HepG2 (cell line): ENCODE results near the gene MOCS2. TPM values are rescaled to one million over a fixed set of nuclear protein-coding genes. Genes with fewer than 3 reads are reported as not detected.
A peak's percentile ranks its signal among the peaks of the same experiment; 100 is the strongest.

Experiments
- ATAC-seq: fragments of 200-7000 bp; cut with Tn5 transposase; 3 replicates; pipeline ENCODE4 v1.9.1; 2020; ENCODE audit warnings: mild to moderate bottlenecking, moderate library complexity
- BruUV-seq: library from RNA; stranded (reverse); fragments of 400-500 nt; replicated peaks from 2 replicates; lab custom pipeline; 2021; lab: Mats Ljungman, UMichigan
- CTCF ChIA-PET: fragments of 300-600 bp; formaldehyde crosslinking; extraction: SDS; loops from one replicate; lab custom pipeline; 2021; ENCODE audit warnings: low total read pairs, inconsistent platforms, low intra/inter-chr PET ratio; lab: Yijun Ruan, JAX
- POLR2A ChIA-PET: fragments of 350-600 bp; sonication (Branson Sonifier 250); formaldehyde crosslinking; loops from one replicate; lab custom pipeline; 2020; ENCODE audit warnings: antibody characterized with exemption, inconsistent platforms; lab: Yijun Ruan, JAX
- DNase-seq: peaks from one replicate; pipeline ENCODE4 v3.0.0-alpha.2; 2015; ENCODE audit warnings: low spot score
- FAIRE-seq: peaks from 3 replicates; lab custom pipeline; 2011; peaks lifted over from hg19 to GRCh38; lab: Jason Lieb, UNC
- H2AFZ ChIP-seq: one replicate; pipeline ENCODE4 v1.6.1; 2011; ENCODE audit warnings: low read length, inconsistent platforms
- H3K27ac ChIP-seq: fragments of 300-600 bp; 3 replicates; pipeline ENCODE4 v1.8.0; 2011; ENCODE audit warnings: mixed run types, mild to moderate bottlenecking, mixed read lengths, low read length, inconsistent platforms; ENCODE audit not compliant: insufficient read depth; ENCODE audit errors: extremely low read length
- H3K27me3 ChIP-seq, 2 experiments: fragments of 200-600 bp in 1 of 2; 2 replicates in 1 of 2; 3 replicates in 1 of 2; pipeline versions ENCODE4 v1.6.0 to v1.8.0; 2011; ENCODE audit warnings: low read length in 2 of 2, mild to moderate bottlenecking in 2 of 2, moderate library complexity in 2 of 2, inconsistent platforms in 1 of 2; ENCODE audit not compliant: insufficient read depth in 2 of 2, control insufficient read depth in 1 of 2
- H3K36me3 ChIP-seq, 2 experiments: fragments of 200-600 bp in 1 of 2; replicated peaks in 1 of 2; 2 replicates in 1 of 2; 3 replicates in 1 of 2; pipeline versions ENCODE4 v1.5.1 to v1.8.0; 2011; ENCODE audit warnings: low read length in 2 of 2, inconsistent platforms in 1 of 2; ENCODE audit not compliant: insufficient read depth in 2 of 2, control insufficient read depth in 1 of 2
- H3K4me1 ChIP-seq: 2 replicates; pipeline ENCODE4 v1.5.1; 2012; ENCODE audit warnings: low read length, inconsistent platforms; ENCODE audit not compliant: insufficient read depth
- H3K4me2 ChIP-seq: 2 replicates; pipeline ENCODE4 v1.6.0; 2011; ENCODE audit warnings: low read depth, low read length, inconsistent platforms
- H3K4me3 ChIP-seq, 3 experiments: fragments of 200-600 bp in 1 of 3; sonication (generic), shearing (Covaris generic) in 1 of 3; replicated peaks in 1 of 3; 2 replicates each; pipeline ENCODE4 v1.5.1; 2011 to 2016; ENCODE audit warnings: low read length in 3 of 3, inconsistent platforms in 2 of 3, low read depth in 2 of 3, mild to moderate bottlenecking in 2 of 3, control low read depth in 1 of 3, mixed read lengths in 1 of 3; ENCODE audit not compliant: insufficient read depth in 1 of 3
- H3K79me2 ChIP-seq: one replicate; pipeline ENCODE4 v1.6.1; 2011; ENCODE audit warnings: low read length, inconsistent platforms; ENCODE audit not compliant: insufficient read depth
- H3K9ac ChIP-seq: 2 replicates; pipeline ENCODE4 v1.6.0; 2011; ENCODE audit warnings: mild to moderate bottlenecking, low read depth, low read length, inconsistent platforms; ENCODE audit not compliant: insufficient read depth
- H3K9me3 ChIP-seq: 2 replicates; pipeline ENCODE4 v1.5.1; 2012; ENCODE audit warnings: mild to moderate bottlenecking, low read length
- H4K20me1 ChIP-seq: 2 replicates; pipeline ENCODE4 v1.6.0; 2011; ENCODE audit warnings: inconsistent platforms, mild to moderate bottlenecking, low read length, moderate library complexity; ENCODE audit not compliant: insufficient read depth
- ARNTL ChIP-seq: sonication (generic); formaldehyde crosslinking; IDR thresholded peaks from 2 replicates; pipeline ENCODE4 v1.4.0; 2020; ENCODE audit warnings: mild to moderate bottlenecking, missing genetic modification reagents
- CBX2 ChIP-seq, 2 experiments: fragments of 200-600 bp in 1 of 2; sonication (generic); formaldehyde crosslinking in 1 of 2; IDR thresholded peaks; 2 replicates each; pipeline versions ENCODE4 v1.7.0 to v1.8.1; 2018 to 2022; ENCODE audit warnings: low read depth in 2 of 2, low read length in 1 of 2, mild to moderate bottlenecking in 1 of 2, missing genetic modification reagents in 1 of 2
- DZIP1 ChIP-seq: sonication (generic); formaldehyde crosslinking; IDR thresholded peaks from 2 replicates; pipeline ENCODE4 v1.5.0; 2020; ENCODE audit warnings: mild to moderate bottlenecking, missing genetic modification reagents
- HNRNPL ChIP-seq: fragments of 200-400 bp; formaldehyde crosslinking; IDR thresholded peaks from 2 replicates; pipeline ENCODE4 v1.6.1; 2017; ENCODE audit warnings: mild to moderate bottlenecking, low read depth, low read length
- MAFF ChIP-seq: IDR thresholded peaks from 2 replicates; pipeline ENCODE4 v1.6.1; 2011; ENCODE audit warnings: low read depth, low read length, improper control_type of control experiment
- MAFK ChIP-seq, 2 experiments: IDR thresholded peaks in 1 of 2; conservative IDR thresholded peaks in 1 of 2; 2 replicates each; pipeline ENCODE4 v1.6.1; 2011; ENCODE audit warnings: improper control_type of control experiment in 2 of 2, low read length in 2 of 2
- PPARG ChIP-seq: conservative IDR thresholded peaks from 2 replicates; pipeline ENCODE4 v1.6.1; 2016; ENCODE audit warnings: missing biosample characterization, missing genetic modification reagents
- REXO4 ChIP-seq: sonication (generic); formaldehyde crosslinking; IDR thresholded peaks from 2 replicates; pipeline ENCODE4 v1.8.0; 2022; ENCODE audit warnings: missing genetic modification reagents, mild to moderate bottlenecking, borderline replicate concordance
- TCF7 ChIP-seq: sonication (generic); IDR thresholded peaks from 2 replicates; pipeline ENCODE4 v1.6.1; 2016; ENCODE audit warnings: antibody characterized with exemption, low read depth
- YY1 ChIP-seq: IDR thresholded peaks from 2 replicates; pipeline ENCODE4 v1.6.1; 2011; ENCODE audit warnings: low read length, low read depth, moderate library complexity, mild to moderate bottlenecking; ENCODE audit not compliant: insufficient read depth, insufficient replicate concordance
- ZBTB7A ChIP-seq: sonication (generic); formaldehyde crosslinking; IDR thresholded peaks from 2 replicates; pipeline ENCODE4 v1.8.0; 2022; ENCODE audit warnings: mild to moderate bottlenecking, missing genetic modification reagents
- ZNF276 ChIP-seq: sonication (generic); formaldehyde crosslinking; IDR thresholded peaks from 2 replicates; pipeline ENCODE4 v1.4.0; 2020; ENCODE audit warnings: mild to moderate bottlenecking, low read depth, missing genetic modification reagents
- WGBS: methylation state at CpG from one replicate; pipeline ENCODE4 v1.1.6; 2017; ENCODE audit warnings: low lambda C conversion rate; 5-methylcytosine and 5-hydroxymethylcytosine counted together
- in situ Hi-C: cut with HindIII; loops from 2 replicates; pipeline ENCODE4 v1.10.0; 2017; ENCODE audit warnings: low pct_unique_long_range_greater_than_20kb; ENCODE audit not compliant: extremely low pct_ligation_motif_present
- intact Hi-C: fragments of 100-400 bp; cut with micrococcal nuclease; formaldehyde crosslinking; loops from one replicate; pipeline ENCODE4 v1.10.0; 2022; ENCODE audit not compliant: unreplicated experiment
- polyA plus RNA-seq, 8 experiments: library from polyadenylated mRNA; depleted of rRNA in 3 of 8; stranded (reverse) in 7 of 8; unstranded in 1 of 8; fragments of >200 nt; fragmentation: Illumina TruSeq in 4 of 8; extraction: Trizol in 4 of 8; gene quantifications; 2 replicates each; pipeline versions ENCODE4 v1.2.1 to v1.2.3, GENCODE V29; 2011 to 2016; ENCODE audit warnings: low read depth in 4 of 8, missing spikeins in 1 of 8, mixed read lengths in 1 of 8; ENCODE audit not compliant: insufficient read depth in 1 of 8
- total RNA-seq, 5 experiments: library from RNA; depleted of rRNA; stranded (reverse); fragments of >200 nt; fragmentation: Illumina TruSeq; extraction: Trizol; gene quantifications; 2 replicates each; pipeline ENCODE4 v1.2.3, GENCODE V29; 2016; ENCODE audit warnings: low read depth in 1 of 5
- TF ChIP-seq, protein P1 (sequence below): sonication (generic); formaldehyde crosslinking; IDR thresholded peaks from 2 replicates; pipeline ENCODE4 v1.4.0; 2020; ENCODE audit warnings: missing genetic modification reagents; ENCODE audit errors: not compliant biosample characterization
- TF ChIP-seq, protein P2 (sequence below): sonication (generic); formaldehyde crosslinking; IDR thresholded peaks from 2 replicates; pipeline ENCODE4 v1.5.0; 2020; ENCODE audit warnings: mild to moderate bottlenecking, missing genetic modification reagents, borderline replicate concordance

The MOCS2 gene
- total and polyA plus RNA-seq, 2 of the 13 experiments (the other 11 are each of a cell fraction or from before 2014, with no cell fraction given), result 19.2 to 41.9 TPM

DNA sequence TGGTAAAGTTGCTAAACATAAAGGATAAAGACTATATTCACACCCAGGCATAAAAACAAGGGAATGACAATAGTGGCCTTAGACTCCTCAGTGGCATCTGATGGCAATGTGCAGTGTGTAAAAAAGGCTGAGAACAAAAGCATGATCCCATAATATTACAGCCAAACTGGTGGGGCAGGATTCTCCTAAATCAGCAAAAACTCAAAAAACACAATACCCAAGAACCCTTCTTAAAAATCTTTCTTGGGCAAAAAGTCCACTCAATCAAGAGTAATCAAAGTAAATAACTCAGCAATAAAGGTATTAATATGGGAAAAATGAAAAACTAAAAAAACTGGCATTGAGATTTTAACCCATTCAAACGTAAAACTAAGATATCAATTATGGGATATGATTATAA lies 1.6 kb upstream of the MOCS2 start:
- peak overlapping the region in 1 of 3 experiments; percentile 90; a peak in 1 of 6 replicates for H3K4me3 ChIP-seq
- H3K9ac ChIP-seq, result peak overlapping the region; percentile 90; the same call in 1 of the 2 replicates
- DNase-seq, result no peak
- H3K4me2 ChIP-seq, result peak overlapping the region; percentile 95
- 98% methylated on average over 1 of the region's 1 CpG for WGBS
- H3K27ac ChIP-seq, result peak overlapping the region; percentile 27
- CTCF ChIA-PET, result no interaction called here
- FAIRE-seq, result no peak
- H3K27me3 ChIP-seq, result no peaks in the 10 kb centered on the region; a peak in 1 of 5 replicates
- BruUV-seq, result no TSS peak
- no peak for ATAC-seq
- TF ChIP-seq ARNTL (CRISPR knock-in tag), result no peak
- TF ChIP-seq DZIP1 (CRISPR knock-in tag), result no peak
- TF ChIP-seq, protein P1, sequence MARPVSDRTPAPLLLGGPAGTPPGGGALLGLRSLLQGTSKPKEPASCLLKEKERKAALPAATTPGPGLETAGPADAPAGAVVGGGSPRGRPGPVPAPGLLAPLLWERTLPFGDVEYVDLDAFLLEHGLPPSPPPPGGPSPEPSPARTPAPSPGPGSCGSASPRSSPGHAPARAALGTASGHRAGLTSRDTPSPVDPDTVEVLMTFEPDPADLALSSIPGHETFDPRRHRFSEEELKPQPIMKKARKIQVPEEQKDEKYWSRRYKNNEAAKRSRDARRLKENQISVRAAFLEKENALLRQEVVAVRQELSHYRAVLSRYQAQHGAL (CRISPR knock-in tag), result no peak
- no peak for TF ChIP-seq REXO4 (CRISPR knock-in tag)
- no peak for TF ChIP-seq CBX2 (IDR thresholded peaks at IDR 0.05; ENCODE audit: low read depth, low read length)
- no peak for TF ChIP-seq CBX2 (CRISPR knock-in tag; IDR thresholded peaks at IDR 0.05; ENCODE audit: low read depth)
- TF ChIP-seq MAFF, result peak; percentile 43; the same call in 1 of the 2 replicates
- TF ChIP-seq PPARG, result no peak
- TF ChIP-seq HNRNPL, result no peak
- TF ChIP-seq TCF7, result no peak
- TF ChIP-seq, protein P2, sequence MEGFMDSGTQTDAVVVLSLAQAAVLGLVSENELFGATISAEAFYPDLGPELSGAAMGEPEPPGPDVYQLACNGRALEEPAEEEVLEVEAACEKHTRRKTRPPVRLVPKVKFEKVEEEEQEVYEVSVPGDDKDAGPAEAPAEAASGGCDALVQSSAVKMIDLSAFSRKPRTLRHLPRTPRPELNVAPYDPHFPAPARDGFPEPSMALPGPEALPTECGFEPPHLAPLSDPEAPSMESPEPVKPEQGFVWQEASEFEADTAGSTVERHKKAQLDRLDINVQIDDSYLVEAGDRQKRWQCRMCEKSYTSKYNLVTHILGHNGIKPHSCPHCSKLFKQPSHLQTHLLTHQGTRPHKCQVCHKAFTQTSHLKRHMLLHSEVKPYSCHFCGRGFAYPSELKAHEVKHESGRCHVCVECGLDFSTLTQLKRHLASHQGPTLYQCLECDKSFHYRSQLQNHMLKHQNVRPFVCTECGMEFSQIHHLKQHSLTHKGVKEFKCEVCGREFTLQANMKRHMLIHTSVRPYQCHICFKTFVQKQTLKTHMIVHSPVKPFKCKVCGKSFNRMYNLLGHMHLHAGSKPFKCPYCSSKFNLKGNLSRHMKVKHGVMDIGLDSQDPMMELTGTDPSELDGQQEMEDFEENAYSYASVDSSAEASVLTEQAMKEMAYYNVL, result no peak
- no peak for TF ChIP-seq ZBTB7A
- TF ChIP-seq ZNF276 (CRISPR knock-in tag), result no peak
- no peak for TF ChIP-seq YY1
- peak; percentile 55 for TF ChIP-seq MAFK (conservative IDR thresholded peaks at IDR 0.05 in 1 of 2, IDR thresholded peaks at IDR 0.05 in 1 of 2; ENCODE audit: low read length in 2 of 2)
- TF ChIP-seq, all 625 proteins: peak for 2
- H2AFZ ChIP-seq, result no peak overlapping the region
- no peaks in the 10 kb centered on the region for H4K20me1 ChIP-seq
- peaks cover 60% of the 10 kb centered on the region for H3K4me1 ChIP-seq
- no peaks in the 10 kb centered on the region for H3K9me3 ChIP-seq
- intact Hi-C loops (no loop called here), in situ Hi-C loops (no loop called here)
- no peaks in the 10 kb centered on the region for H3K36me3 ChIP-seq
- POLR2A ChIA-PET, result no interaction called here
- peaks cover 27% of the 10 kb centered on the region for H3K79me2 ChIP-seq
